ENCODE data around the gene TTC28.
"Not testable (repeated sequence)": the region's sequence is repeated elsewhere in the genome, so short reads cannot be mapped to it uniquely, and the experiment has no call there.

The TTC28 gene

DNA sequence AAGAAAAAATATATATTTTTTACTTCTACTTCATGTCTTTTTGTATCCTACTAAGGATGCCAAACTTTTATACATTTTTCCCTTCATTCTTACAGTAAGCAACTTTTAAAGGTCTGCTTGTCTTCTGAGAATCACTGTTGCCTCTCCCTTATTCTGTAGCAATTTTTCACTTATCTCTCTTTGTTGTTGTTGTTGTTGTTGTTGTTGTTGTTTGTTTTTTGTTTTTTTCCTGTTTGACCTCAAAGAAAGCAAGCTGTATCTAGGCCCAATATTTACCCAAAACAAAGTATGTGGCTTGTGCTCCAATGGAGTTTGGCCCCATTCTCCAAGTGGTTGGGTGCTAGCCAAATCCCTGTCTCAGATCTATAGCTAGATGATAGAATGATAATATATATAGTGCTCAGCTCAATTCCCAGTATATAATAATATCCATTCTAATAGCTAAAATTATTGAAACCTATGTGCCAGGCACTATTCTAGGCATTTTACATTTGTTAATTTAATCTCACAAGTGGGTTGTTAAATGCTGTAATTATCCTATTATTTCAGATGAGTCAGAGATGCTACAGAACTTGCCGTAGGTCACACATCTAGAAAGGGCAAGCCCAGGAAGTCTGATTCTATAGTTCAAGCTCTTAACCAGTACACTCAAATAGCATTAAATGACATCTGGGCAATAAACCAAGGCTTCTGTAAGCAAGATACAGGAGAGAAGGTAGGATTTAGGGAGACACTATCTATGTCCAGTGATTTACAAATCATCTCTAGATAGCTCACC, 555.5 kb downstream of the TTC28 start:
- DNase-seq, result no peak

GRCh38 chr22:28120691-28121592, 558.7 kb downstream of the TTC28 start:
- no peak for DNase-seq

DNA sequence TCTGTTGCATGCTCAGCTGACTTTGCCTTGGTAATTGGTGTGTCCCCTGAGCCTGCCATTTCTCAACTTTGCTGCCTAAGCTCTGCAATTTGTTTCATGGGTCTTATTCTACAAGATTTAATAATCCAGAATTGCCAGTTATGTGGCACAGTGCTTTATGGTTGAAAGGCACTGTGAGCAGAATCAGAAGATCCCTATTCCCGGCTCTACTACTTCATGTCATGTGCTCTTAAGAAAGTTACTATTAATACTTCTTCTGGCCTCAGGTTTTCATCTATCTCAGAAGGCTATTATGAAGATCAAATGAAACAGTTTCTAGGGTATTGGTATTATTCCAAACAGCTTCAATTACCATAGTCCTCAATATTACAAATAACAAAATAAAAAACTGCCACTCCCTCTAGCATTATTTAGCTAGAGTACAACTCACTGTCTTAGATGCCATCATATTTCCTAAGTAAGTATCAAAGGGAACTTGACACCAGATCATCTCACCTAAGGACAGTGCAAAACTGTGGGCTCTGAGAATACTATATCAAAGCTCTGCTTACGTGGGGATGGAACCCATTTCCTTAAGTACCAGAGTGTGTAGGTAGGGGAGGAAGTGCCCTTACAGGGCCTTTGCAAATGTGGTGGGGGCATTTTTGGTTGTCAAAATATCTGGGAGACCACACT, 560.5 kb downstream of the TTC28 start:
- no peak for DNase-seq

GRCh38 chr22:28116219-28116673, 563.4 kb downstream of the TTC28 start:
- DNase-seq, result no peak

DNA sequence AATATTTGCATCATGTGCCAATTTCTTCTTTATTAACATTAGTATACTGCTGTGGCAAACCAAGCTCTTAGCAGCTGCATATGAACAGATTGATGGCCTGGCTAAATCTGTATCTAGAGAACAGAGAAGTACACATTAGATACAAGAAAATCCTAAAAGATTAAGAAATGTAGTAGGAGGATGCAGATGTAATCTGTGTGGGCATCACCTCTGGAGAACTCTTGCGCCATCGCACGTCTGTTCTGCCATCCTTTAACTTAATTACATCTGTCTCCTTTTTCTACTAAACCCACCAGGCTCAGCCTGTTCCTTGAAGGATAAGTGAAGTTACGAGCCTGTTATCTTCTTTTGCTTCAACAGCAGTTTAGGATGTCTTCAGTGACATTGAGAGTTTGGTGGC, 564.2 kb downstream of the TTC28 start:
- no peak for DNase-seq

DNA sequence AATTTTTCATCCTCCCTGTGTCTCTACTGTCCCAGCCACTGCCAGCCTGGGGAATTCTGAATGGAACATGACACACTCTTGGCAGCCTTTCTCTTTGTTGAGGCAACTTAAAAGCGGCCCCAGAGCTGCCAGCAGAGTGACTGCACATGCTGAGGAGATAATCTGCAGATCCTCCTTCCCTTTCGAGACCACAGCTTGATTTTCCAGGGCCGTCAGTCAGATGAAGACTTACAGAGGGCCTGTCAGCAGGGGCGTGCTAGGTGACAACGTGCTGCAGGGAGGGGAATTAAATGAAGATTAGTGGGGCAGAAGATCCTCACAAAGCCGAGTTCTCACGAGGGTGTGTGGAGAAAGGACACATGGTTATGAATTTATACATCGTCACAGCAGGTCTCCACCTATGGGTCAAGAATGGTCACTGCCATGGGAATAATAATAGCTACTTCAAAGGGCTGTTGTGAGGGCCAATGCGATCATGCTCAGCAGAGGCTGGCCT, 567.0 kb downstream of the TTC28 start:
- no peak for DNase-seq

- no peak for DNase-seq
Measured at GRCh38 chr22:28112190-28112544, 567.5 kb downstream of the TTC28 start.

GRCh38 chr22:28111501-28112189, 568.0 kb downstream of the TTC28 start:
- no peak for DNase-seq

DNA sequence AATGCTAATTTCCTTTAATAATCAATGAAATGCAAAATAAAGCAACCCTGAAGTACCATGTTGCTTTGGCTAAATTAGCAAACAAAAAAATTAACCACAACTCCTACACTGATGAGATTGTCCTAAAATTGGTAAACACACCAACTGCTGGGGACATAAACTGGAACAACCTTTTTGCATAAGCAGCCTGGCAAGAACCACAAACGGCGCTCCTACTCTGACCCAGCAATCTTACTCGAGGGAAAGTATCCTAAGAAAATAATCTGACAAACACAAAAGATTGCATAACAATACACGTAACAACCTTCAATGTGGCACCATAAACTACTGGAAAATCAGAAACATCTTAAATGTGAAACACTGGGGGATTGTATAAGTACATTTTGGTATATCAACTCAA, 570.8 kb downstream of the TTC28 start:
- DNase-seq, result no peak

- DNase-seq, result no peak
Measured at GRCh38 chr22:28106617-28107016, 573.0 kb downstream of the TTC28 start.

DNA sequence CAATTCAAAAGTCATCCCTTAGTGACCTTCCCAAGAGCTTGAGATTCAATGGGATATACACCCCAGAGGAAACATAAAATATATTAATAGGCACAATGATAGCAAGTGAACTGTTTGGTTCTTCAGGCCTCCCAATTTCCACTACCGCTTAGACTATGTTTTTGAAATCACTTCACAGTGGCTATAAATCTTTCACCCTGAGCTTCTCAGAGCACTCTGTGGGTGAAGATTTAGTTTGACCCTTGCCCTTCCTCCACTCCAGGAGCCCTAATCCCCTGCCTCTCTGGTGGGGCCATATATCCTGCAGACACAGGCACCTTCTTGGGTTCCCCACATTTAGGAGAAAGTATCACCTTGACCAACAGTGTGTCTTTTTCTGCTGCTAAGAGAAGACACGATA, 573.7 kb downstream of the TTC28 start:
- DNase-seq, result no peak

DNA sequence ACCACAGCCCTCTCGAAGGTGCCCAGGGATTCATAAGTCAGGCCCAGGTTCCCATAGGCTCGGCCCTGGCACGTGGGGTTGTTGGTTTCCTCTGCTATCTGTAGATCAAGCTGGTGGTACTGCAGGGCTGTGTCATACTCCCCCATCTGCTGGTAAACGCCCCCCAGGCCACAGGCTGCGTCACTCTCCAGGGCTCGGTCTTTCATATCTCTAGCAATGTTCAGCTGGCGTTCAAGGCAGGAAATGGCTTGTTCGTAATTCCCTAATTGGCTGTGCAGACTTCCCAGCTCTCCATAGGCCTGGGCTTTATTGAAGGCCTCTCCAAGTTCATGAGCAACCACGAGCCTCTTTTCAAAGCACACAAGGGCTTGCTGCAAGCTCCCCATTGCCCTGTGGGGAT, 574.2 kb downstream of the TTC28 start:
- no peak for DNase-seq

GRCh38 chr22:28103596-28103995, 576.0 kb downstream of the TTC28 start:
- no peak for DNase-seq

DNA sequence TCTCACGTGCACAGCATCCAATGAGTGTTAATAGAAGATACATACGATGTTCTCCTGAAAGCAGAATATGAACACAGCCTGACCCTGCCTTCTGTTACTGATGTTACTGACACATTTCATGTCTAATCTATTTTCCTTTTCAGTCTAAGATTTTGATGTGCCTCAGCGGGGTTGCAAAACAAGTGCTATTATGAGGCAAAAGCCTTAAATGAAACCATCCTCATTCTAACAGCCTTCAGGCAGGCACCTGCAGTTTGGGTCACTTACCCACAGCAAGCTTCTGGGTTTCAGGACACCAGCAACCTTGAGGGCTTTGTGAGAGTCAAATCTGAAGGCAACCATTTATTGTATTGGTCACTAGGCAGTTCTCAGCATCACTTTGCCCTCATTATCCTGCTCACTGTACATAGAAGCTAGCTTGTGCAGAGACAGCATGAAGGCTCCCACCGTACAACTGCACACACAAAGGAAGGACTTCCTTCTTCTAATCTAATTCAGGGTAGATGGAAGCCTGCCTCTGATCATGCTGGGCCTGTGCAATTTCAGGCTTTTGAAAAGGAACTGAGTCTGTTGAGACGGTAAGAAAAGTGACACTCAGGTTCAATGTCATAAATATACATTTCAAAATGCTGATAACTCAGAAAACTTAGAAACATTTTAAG, 577.4 kb downstream of the TTC28 start:
- DNase-seq, result no peak

GRCh38 chr22:28097627-28098026, 582.0 kb downstream of the TTC28 start:
- DNase-seq, result no peak

DNA sequence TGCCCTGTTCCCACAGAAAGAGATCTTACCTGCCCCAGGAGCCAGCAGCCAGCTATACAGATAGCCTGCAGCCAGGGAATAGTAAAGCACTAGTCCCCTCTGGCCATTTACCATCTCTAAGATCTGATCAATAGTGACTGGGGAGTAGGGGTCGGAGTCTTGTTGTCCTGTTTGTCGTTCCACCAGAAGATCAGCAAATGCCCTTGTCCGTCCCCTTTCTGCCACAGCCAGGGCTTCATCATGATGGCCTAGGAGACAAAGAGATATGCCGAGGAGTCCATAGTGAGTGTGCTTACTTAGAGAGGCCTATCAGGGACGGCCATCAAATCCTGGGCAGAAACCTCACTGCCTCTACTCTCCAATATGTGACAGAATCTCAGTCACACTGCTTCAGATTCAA, 583.5 kb downstream of the TTC28 start:
- DNase-seq, result no peak

GRCh38 chr22:28095316-28096095, 584.1 kb downstream of the TTC28 start:
- DNase-seq, result no peak

- DNase-seq, result no peak
Measured at GRCh38 chr22:28094771-28095170, 584.9 kb downstream of the TTC28 start.

GRCh38 chr22:28093711-28094110, 585.9 kb downstream of the TTC28 start:
- no peak for DNase-seq

GRCh38 chr22:28091486-28091885, 588.2 kb downstream of the TTC28 start:
- no peak for DNase-seq

DNA sequence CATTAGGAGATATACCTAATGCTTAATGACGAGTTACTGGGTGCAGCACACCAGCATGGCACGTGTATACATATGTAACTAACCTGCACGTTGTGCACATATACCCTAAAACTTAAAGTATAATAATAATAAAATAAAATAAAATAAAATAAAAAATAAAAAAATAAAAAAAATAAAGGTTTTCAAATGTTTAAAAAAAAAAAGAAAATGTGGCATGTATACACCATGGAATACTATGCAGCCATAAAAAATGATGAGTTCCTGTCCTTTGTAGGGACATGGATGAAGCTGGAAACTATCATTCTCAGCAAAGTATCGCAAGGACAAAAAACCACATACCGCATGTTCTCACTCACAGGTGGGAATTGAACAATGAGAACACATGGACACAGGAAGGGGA, 590.1 kb downstream of the TTC28 start:
- DNase-seq, result not testable (repeated sequence)

All from CD4-positive, alpha-beta T cell treated with Interleukin-4 for 4 hours (primary cell).